HG02943 (cell line): ENCODE results near the gene NAPB.
A peak's percentile ranks its signal among the peaks of the same experiment; 100 is the strongest.
"Not testable (repeated sequence)": the region's sequence is repeated elsewhere in the genome, so short reads cannot be mapped to it uniquely, and the experiment has no call there.

Experiments
- ATAC-seq: cut with Tn5 transposase; IDR thresholded peaks from one replicate; pipeline ENCODE4 v1.9.1; 2021; ENCODE audit warnings: mild to moderate bottlenecking, low read depth, moderate library complexity; ENCODE audit not compliant: unreplicated experiment

Gene NAPB

DNA sequence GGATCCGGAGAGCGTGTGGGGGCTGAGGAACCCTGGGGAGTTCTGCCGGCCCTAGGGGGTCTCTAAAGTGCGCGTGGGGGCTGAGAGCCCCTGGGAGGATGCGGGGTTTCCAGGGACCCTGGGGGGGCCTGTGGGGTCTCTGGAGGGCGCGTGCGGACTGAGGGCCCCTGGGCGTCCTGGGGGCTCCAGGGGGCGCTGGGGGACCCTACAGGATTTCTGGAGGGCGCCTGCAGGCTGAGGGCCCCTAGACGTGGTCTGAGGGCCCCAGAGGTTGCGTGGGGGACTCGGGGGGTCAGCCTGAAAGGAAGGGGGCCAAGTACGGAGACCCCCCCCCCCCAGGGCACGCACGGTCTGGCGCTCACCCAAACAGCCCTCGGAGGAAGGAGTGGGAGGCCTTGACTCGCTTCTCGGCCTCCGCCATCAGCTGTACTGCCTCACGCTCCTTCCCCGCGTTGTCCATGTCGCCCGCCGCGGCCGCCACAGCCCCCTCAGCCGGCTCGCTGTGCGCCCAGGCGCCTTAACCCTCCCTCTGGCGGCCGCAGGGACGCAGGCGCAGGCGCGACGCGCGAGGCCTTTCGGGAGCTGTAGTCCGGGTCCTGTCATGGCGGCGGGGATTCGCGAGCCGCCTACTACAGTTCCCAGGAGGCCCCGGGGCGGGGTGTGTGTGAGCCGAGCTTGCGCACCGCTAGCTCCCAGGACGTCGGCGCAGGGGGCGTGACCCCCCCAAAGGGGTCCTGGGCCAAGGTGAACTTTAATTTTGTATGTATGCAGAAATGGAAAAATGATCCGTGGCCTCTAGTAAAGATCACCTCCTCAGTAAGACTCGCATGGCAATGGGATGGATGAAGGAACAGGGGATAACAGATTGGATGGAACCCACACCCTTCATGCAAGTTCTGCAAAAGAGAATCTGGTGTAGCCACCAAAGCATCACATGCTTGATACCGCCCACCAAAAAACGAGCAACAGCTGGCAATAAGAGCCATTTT, at the start of gene NAPB:
NAPB (minus strand) TSS at position 546 of the 989 bp plus-strand sequence; CDS start at position 460, 86 bp downstream.
- peak; percentile 93 for ATAC-seq

DNA sequence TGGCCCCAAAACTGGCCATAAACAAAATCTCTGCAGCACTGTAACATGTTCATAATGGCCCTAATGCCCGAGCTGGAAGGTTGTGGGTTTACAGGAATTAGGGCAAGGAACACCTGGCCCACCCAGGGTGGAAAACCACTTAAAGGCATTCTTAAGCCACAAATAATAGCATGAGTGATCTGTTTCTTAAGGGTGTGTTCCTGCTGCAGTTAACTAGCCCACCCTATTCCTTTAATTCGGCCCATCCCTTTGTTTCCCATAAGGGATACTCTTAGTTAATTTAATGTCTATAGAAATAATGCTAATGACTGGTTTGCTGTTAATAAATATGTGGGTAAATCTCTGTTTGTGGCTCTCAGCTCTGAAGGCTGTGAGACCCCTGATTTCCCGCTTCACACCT, 45.7 kb upstream of the NAPB start:
- not testable (repeated sequence) for ATAC-seq

DNA sequence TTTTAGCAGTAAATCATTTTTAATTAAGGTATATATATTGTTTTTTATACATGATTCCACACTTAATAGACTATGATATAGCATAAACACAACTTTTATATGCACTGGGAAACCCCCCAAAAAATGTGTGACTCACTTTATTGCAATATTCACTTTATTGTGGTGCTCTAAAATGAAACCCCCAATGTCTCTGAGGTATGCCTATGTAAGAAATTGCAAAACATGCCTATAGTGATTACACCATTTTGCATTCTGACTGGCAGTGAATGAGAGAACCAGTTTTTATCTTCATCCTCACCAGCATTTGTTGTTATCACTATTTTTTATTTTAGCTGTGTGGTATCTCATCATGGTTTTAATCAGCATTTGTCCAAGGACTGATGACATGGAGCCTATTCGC, 39.9 kb upstream of the NAPB start:
- no peak for ATAC-seq

DNA sequence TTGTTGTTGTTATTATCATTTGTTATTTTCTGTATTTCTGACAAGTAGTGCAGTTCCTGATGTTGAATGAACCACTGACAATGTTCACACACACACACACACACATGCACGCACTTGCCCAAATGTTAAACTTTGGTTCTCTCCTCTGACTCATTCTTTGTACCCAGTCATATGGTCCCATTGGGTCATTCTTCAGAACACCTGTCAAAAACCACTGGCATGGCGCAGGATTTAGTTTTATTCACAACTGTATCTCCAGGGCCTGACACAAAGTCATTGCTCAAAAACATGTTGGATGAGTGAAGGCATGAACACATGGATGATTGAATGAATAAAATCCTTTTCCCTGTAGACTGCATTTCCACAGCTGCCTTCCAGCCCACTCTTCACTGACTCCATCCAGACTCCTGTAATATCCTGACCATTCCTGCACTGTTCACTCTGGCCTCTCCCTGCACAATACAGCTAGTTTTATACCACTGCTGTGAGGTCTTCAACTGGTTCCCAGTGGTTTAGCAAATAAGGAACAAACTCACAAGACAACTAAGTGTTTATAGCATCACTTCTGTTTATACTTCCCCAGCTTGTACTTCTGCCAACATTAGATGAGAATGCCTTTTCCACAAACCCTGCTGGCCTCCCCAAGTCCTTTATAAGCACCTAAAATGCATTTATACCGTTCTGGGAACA, 38.3 kb upstream of the NAPB start:
- ATAC-seq: no peak

DNA sequence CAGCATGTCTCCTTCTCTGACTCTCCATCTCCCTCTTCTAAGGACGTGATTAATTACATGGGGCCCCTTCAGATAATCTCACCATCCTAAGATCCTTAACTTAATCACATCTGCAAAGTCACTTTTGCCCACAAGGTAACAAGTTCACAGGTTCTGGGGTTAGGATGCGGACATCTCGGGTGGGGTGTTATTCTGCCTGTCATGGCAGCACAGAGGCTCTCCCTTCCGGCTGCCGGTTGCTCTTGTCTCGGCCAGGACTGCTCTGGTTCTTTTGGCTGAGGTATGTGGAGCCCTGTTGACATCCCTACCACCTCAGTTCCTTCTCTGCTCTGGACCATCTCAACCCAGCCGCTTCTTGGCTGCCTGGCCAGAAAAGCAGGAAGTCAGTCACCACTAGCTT, 35.6 kb upstream of the NAPB start:
- ATAC-seq: no peak

DNA sequence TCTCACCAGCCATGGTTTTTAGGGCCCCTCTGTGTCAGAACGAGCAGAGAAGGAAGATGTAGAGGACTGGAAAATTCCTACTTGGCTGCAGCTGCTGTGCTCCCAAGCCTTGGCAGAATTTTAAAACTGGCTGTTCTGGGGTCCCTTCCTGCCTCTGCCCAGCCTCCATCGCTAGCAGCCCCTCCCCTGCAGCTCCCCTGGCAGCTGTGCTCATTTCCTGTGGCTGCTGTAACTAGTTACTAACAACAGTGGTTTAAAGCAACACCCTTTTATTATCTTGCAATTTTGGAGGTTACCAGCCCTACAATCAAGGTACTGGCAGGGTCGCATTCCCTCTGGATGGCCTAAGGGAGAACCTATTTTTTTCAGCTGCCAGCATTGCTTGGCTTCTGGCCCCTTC, 35.1 kb upstream of the NAPB start:
- no peak for ATAC-seq

DNA sequence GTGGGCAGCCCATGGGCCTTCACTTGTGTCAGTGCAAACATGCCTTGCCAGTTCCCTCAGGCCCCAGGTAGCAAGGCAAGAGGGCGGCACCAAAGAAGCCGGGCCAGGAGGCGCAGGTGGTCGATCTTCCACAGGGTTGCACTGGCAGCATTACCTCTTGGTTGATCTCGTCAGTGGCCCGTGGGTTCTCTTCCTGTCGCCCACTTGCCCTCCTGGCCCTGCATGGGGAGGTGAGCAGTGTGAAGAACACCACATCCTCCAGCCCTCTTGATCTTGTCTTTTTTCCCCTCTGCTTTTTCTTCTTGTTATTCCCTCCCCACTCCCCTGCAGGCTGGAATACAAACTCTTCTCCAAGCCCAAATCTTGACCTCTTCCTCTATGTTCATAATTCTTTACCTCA, 34.4 kb upstream of the NAPB start:
- ATAC-seq: no peak

DNA sequence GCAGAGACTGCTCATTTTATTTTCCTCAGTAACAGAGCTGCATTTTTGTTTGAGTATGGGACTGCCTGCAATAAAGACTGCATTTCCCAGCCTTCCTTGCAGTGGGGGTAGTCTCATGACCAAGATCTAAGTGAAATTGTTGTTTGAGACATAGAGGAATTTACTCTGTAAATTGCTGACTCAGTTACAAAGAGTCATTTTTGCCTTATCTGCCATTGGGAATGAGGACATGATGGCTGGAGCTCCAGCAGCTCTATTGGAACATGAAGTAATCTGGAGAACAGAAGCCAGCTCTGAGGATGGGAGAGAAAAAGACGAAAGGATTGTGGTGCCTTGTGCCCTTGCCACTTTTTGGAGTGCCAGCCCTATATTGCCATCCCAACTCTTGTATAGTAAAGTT, 33.5 kb upstream of the NAPB start:
- ATAC-seq: no peak

DNA sequence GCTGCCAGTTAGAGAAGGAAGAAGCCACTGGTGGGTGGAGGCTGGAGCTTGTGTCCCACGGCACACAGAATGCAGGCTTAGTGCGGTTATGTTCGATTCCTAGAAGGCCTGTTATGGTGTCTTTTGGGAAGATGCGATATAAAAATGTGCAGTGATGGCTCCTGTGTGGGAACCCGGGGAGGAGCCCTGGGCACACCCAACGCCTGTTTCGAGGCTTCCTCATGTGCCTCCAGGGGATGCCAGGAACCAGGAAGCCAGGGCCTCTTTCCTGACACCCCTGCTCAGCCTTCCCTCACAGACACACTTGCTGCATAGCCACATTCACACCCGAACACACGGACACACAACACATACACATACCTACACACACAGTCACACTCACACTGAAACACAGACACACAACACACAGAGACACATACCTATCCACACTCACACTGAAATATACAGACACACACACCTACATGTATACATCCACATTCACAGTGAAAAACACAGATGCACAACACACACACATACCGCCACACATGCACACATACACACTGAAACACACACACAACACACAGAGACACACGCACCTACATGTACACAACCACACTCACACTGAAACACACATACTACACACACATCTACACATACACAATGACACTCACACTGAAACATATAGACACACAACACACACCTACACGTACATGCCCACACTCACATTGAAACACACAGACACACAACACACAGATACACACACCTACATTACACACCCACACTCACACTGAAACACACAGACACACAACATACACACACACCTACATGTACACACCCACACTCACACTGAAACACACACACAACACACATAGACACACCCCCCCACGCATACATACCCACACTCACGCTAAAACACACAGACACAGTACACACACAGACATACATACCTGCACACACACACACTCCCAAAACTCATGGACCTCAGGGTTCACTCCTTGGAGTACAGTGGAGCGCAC, 32.6 kb upstream of the NAPB start:
- no peak for ATAC-seq

DNA sequence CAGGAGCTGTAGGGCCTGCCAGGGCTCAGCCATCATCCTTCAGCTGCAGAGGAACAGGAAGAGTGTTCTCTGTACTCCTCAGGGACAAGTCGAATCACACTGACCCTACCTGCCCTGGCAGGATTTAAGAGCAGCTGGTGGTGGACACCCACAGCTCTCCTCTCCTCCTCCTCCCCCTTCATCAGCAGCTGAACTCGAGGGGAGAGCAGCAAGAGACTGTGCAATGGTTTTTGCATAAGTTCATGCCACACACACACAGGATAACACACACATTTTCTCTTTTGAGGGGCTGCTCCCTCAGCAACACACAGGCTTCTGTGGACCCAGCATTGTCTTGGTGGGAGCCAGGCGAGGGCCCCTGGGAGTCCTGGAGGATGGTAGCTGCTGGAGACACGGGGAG, 31.5 kb upstream of the NAPB start, which contains the start of gene CST11:
CST11 (minus strand) TSS at position 101 of the 400 bp plus-strand sequence; CDS start at position 36, 65 bp downstream.
- ATAC-seq: no peak

DNA sequence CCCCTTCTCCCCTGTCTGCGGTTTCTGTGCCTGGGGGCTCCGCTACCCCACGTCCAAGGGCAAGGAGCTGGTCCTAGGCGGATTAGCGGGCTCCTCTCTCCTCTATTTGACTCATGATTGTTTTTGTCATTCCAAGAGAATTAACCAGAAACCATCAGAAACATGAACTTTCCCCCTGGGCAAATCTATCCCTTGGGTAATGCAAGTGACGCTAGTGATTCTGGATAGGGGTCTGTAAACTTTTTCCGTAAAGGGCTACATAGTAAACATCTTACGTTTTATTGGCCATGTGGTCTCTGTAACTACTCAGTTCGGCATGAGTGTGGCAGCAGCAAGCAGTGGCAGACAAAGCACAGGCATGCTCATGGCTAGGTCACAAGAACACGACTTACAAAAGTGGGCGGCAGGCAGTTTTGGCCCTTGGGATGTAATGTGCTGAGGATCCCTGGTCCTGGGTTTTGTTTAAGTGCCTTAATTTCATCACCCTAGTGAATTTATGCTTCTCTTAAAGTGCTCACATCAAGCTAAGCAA, 30.7 kb upstream of the NAPB start:
- ATAC-seq: no peak

DNA sequence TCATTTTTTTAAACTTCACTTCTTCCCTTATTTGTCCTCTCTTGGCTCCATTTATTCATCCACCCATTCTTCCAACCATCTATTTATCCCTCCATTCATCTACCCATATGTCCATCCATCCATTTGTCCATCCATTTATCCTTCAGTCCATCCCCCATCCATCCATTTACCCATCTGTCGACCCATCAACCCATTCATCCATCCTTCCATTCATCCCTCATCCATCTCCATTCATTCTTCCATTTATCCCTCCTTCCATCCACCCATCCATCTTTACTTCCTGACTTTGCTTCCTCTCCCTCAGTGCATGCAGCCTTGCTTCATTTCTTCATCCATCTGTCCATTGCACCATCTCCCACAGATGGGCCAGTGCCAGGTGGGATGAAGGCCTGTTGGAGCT, 29.6 kb upstream of the NAPB start:
- ATAC-seq: no peak

DNA sequence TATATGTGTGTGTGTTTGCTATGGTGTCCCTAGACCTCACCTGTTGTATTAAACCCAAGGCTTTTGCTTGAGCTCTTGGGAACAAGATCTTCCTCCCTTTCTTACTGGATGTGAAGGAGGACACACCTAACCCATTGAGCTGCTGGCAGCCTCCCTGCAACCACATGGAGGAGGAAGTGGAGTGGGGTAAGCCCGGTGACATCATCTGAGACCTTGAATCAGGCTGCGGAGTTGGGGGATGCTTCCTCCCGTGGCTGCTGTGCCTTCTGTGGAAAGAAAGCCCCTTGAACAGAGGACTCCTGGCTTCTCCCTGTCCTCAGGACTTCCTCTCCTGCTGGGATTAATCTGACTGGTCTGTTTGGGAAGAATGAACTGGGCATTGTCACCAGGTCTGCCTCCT, 28.1 kb upstream of the NAPB start:
- ATAC-seq: no peak

DNA sequence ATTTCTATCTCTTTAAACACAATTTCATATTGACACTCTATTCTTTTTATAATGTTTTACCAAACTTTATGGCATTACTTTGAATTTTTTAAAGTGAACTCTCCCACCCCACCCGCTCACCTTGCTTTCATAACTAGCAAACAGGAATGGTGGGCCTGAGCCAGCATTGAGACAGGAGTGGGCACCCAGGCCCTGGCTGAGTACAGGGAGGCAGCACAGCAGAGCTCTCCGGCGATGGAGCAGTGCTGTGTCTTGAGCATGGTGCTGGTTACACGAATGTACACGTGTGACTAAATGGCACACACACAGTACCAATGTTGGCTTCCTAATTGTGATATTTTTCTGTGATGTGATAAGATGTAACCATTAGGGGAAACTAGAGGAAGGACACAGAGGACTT, 26.9 kb upstream of the NAPB start:
- no peak for ATAC-seq

DNA sequence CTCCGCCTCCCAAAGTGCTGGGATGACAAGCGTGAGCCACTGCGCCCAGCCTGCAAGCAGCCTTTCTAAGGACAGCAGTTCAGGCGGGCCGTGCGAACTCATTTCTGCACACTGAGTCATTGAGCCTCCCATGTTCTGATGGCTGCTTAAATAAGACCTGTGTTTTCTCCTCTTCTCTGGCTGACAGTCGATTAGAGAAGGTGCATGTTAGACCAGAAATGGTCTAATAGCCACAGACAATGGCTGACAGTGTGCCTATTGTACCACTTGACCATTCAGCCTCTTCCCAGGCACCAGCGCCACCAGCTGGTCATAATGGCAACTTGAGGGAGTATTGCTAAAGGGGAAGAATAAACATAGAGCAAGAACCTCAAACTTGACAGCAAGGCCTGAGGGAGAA, 25.2 kb upstream of the NAPB start:
- ATAC-seq: no peak

DNA sequence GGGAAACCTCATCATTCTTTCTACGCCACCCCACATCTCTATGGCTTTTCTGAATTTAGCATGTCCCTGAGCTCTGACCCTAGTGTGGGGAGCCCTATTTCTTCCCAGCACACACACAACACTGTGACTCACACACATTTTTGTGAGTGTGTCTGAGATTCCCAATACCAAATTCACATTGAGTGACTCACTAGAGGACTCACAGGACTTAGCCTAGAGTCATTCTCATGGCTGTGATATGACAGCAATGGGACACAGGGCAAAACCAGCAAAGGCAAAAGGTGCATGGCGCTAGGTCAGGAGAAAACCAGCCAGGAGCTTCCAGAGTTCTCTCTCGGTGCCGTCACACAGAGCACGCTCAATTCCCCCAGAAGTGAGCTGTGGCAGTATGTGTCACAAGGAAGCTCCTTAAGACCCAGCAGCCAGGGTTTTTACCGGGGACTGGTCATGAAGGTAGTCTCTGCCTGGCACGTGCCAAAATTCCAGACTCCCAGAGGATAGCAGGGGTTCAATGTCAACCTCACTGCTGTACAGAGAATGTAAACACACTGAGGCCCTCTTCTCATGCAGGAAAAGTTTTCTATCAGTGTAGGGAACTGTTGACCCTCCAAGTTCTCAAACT, 24.4 kb upstream of the NAPB start:
- ATAC-seq: no peak

DNA sequence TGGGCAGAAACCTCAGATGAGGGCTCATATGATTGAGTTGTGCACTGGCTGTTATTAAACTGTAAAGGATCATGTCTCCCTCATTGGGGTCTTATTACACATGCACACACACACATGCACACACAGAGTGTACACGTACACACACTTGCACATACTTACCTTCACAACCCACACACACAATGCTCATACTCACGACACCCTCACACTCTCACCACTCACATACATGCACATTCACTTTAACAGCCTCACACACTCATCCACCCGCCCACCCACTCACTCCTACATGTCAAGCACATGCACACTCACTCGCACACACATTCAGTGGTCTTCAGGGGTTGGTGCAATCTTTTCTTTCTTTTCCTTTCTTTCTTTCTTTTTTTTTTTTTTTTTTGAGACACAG, 23.6 kb upstream of the NAPB start:
- ATAC-seq: no peak

DNA sequence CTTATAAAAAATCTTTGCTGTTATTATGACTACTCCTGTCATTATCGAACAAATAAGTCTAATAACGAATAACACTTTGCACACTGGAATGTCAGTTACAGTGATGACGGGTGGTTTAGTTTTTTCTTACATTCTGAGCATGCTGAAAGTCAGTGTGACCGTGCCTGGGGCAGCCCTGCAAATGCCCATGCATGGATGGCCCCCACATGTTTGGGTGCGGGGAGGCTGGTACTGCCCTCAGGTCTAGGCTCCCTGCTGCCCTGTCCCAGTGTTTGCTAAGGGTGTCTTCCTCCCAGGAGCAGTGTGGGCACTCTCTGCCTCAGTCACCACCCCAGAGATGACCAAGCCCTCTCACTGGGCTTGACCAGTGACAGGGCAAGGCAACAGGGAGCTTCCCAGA, 21.1 kb upstream of the NAPB start:
- ATAC-seq: no peak

DNA sequence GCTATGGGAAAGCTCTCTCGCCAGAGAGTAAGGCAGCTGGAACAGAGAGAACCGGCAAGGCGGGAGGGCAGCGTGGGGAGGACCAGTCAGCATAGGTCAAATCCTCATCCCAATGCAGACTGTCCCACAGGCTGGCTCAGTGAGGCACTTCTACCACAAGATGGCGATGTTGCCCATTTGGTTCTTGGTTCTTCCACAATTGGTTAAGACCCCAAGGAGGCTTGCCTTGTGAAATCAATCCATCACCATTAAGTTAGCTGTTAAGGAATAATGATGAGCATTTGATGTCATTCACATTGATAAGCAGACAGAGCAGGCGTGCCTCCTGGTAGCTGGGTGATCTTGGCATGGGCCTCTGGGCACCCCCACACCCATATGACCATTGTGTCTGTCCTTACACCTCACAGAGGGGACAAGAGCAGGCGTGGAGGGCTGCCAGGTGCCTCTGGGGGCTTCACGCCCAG, 20.6 kb upstream of the NAPB start:
- peak; percentile 85 for ATAC-seq

DNA sequence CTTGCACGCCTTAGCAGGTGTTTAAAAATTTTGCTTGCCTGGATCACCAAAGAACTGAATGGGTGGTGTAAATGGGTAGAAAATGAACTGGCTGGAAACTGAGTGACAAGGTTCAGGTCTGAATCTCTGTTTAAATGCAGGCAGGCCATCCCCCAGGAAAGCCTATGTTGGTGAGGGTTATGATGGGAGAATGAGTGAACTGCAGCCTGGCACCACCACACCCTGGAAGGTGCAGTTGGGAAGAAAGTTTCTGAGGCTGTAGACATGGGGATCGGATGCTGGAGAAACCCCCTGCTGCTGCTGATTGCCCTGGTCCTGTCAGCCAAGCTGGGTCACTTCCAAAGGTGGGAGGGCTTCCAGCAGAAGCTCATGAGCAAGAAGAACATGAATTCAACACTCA, 18.7 kb upstream of the NAPB start:
- ATAC-seq: no peak
